DMS 273 (cell line): ENCODE measurements around the gene NPR1.
A peak's percentile ranks its signal among the peaks of the same experiment; 100 is the strongest.
"Not testable (repeated sequence)": the region's sequence is repeated elsewhere in the genome, so short reads cannot be mapped to it uniquely, and the experiment has no call there.

Experiments used
- DNase-seq: peaks from one replicate; lab custom pipeline; 2025; ENCODE audit not compliant: unreplicated experiment; lab: John Stamatoyannopoulos, UW

NPR1 gene

DNA sequence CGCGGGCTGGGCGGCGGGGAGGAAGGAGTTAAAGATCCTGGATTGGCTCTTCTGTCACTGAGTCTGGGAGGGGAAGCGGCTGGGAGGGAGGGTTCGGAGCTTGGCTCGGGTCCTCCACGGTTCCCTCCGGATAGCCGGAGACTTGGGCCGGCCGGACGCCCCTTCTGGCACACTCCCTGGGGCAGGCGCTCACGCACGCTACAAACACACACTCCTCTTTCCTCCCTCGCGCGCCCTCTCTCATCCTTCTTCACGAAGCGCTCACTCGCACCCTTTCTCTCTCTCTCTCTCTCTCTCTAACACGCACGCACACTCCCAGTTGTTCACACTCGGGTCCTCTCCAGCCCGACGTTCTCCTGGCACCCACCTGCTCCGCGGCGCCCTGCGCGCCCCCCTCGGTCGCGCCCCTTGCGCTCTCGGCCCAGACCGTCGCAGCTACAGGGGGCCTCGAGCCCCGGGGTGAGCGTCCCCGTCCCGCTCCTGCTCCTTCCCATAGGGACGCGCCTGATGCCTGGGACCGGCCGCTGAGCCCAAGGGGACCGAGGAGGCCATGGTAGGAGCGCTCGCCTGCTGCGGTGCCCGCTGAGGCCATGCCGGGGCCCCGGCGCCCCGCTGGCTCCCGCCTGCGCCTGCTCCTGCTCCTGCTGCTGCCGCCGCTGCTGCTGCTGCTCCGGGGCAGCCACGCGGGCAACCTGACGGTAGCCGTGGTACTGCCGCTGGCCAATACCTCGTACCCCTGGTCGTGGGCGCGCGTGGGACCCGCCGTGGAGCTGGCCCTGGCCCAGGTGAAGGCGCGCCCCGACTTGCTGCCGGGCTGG lies at the start of gene NPR1:
Gene NPR1, plus strand, starts transcription at position 170 of the 818 bp plus-strand sequence. Its CDS starts 421 bp downstream, at position 591.
- peak; percentile 69 for DNase-seq

DNA sequence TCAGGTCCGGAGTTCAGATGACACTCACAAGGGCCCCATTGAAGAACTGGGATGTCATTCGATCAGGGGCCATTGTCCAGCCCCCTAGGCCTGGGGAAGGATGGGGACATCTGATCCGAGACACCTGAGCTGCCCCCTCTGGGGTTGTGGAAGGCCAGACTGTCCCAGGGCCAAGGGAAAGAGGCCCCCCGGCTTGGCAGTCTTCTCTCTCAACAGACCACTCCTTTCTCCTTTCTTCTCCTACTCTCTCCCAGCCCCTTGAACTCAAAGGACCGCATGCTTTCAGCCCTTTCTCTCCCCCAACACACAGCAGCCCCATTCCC lies 49.2 kb upstream of the NPR1 start:
- no peak for DNase-seq

DNA sequence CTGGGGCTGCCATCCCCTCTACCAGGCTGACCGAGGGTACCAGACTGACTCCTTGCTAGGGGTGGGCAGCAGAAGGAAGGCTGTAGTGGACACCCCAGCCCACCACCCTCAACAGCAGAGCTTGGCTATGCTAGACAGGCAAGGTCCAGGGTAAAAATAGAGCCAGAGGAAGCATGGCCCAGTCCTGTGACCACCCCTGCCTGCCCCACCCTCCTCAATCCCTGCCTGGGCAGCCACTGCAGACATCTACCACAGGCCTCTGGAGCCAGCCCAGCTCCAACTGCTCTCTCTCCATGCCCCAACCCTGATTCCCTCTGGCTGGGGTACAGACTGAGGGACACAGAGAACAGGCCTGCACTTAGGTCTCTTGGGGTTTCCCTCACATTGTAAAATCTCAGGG lies 48.5 kb upstream of the NPR1 start:
- DNase-seq: peak; percentile 51

DNA sequence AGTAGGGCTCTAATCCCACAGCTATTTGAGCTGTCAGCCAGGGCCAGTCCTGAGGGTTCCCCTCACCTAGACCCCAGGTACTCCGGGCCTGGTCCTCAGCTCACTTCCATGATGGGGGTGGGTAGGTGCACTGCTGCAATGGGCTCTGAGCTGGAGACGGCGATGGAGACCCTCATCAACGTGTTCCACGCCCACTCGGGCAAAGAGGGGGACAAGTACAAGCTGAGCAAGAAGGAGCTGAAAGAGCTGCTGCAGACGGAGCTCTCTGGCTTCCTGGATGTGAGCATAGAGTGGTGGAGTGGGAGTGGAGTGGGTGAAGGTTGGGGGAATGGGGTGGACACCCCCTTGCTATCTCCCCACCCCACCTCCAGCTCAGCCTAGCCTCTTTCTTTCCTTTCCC lies 48.1 kb upstream of the NPR1 start:
- no peak for DNase-seq

DNA sequence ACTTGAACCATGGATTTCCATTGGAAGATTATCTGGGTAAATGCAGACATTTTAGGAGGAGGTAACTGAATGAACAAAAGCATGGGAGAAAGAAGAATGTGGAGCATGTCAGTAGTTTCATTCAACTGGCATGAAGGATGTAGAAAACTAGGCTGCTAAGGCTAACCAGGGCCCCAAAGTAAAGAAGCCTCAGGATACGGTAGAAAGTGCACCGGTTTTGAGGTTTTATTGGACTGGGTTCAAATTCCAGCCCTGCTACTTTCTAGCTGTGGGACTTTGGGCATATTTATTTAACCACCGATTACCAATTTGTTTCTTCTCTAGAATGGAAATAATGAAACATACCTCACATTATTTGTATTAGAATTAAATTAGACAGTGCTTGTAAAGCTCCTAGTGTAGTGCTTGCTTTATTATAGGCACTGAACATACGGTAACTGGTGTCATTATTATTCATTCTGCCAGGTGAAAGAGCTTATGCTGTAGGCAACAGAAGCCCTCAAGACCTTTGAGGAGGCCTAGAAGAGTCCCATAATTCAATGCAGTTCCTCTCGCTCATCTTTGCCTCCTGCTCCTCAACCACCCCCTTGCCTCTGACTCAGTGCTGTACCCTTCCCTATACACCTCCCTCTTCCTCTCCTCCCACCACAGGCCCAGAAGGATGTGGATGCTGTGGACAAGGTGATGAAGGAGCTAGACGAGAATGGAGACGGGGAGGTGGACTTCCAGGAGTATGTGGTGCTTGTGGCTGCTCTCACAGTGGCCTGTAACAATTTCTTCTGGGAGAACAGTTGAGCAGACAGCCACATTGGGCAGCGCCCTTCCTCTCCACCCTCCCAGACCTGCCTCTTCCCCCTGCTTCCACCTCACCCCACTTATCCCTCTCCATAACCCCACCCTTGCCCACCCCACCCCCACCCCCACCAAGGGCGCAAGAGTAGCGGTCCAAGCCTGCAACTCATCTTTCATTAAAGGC lies 47.2 kb upstream of the NPR1 start:
- no peak for DNase-seq

DNA sequence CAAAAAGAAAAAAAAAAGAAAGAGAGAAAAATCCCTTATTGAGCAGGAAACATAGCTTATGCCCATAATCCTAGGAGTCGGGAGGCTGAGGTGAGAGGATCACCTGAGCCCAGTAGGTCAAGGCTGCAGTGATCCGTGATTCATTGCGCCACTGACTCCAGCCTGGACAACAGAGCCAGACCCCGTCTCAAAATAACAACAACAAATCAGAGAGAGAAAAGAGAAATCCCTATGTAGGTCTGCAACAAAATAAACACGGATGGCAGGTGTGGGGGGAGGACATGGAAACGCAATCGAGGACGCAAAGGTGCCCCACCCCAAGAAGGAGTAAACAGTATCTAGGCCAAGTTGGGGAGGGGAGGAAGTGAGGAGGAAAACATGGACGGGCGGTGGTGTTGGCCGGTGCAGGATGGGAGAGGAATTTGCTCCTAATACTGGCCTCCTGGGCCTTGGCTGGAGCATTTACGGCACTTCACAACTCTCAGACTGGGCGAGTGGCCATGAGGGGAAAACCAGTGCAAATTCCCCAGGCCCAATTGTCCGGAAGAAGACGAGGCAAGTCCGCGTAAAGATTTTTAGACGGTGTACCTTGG lies 45.2 kb upstream of the NPR1 start:
- DNase-seq: no peak

DNA sequence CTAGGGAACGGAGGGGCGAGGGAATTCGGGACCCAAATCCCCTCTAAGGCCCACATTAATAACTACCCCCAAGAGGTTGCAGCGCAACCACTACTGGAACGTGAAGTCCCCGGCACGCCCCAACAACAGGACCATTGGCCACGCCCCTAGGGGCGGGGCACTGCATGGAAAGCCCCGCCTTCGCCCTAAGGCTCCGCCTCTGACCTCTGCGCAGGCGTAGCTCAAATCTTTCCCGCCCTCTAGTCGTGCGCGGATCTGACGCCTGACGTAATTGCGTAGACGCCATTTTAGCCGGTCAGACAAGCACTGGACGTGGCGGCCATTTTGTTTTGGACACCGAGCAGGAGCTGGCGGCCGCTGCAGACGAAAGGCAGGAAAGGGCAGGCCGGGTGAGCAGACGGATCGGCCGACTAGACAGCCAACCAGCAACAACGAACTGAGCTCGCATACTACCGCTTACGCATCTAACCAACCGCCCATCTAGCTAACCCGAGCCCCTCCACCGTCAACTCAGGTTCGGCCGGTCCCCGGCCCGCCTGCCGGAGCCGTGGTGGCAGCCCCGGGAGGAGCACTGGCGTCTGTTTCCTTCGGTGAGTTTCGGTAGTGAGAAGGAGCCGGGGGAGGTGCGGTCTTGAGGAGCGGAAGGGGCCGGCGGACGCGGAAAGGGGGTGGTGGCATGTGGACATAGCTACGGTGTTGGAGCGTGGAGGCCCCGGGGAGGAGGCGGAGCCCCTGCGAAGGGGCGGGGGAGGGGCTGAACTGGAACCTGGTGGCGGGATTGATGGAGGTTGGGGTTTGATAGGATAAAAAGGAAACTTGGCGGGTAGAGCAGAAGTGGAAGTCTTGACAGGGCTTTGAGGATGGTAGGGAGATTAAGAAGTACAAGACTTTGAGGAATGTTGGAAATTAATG lies 44.5 kb upstream of the NPR1 start, which contains the start of gene CHTOP:
Gene CHTOP, plus strand, starts transcription at position 313 of the 912 bp plus-strand sequence. CDS start 2,523 bp downstream, outside the sequence.
- peak; percentile 99 for DNase-seq

DNA sequence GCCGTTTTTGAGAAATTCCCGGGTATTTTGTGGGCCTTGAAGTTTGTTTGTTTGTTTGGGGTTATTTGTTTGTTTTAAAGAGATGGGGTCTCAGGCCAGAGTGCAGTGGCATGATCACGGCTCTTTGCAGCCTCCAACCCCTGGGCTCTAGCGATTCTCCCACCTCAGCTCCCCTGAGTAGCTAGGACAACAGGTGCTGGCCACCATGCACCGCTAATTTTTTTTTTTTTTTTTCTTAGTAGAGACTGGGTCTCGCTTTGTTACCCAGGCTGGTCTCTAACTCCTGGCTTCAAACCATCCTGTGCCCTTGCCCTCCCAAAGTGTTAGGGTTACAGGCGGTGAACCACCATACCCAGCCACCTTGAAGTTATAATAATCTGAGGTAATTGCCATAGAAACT lies 42.6 kb upstream of the NPR1 start:
- DNase-seq: no peak

DNA sequence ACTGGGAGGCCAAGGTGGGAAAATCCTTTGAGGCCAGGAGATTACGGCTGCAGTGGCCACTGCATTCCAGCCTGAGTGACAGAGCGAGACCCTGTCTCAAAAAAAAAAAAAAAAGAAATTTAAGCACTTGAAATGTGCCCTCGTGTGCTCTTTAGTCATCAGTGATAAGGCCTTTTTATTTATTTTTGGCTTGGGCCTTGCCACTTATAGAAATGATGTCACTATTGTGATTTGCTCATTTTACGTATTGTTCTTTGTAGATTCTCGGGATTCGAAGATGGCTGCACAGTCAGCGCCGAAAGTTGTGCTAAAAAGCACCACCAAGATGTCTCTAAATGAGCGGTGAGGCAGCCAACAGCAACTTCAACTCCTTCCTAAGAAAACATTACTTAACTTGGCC lies 42.2 kb upstream of the NPR1 start:
- no peak for DNase-seq

DNA sequence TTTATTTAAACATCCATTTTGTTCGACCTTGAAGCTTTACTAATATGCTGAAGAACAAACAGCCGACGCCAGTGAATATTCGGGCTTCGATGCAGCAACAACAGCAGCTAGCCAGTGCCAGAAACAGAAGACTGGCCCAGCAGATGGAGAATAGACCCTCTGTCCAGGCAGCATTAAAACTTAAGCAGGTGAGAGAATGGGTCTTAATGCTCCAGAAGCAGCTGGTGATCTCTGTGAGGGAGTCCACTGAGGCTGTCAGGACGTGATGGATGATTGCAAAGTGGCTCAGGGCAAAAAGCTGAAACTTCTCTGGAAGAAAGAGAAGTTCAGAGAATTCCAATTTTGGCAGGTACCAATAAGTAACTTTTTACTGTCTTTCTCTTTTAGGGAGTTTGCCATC lies 40.2 kb upstream of the NPR1 start:
- DNase-seq: no peak

DNA sequence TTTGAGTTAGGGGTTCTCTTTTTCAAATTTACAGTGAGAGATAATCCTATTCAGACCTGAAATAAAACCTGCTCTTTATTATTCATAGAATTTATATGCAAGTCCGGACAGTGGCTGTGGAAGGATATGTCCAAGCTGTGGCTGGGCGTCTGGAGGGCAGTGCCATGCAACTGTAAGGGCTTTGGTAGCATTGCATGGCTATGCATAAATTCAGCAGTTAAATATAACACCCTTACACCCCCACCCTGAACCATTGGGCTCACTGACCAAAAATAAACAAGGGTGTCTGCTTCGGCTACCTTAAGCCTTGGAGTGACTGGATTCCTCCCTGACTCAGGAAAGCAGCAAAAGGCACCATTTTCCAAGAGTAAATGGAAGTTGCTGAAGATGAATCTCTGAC lies 39.2 kb upstream of the NPR1 start:
- no peak for DNase-seq

DNA sequence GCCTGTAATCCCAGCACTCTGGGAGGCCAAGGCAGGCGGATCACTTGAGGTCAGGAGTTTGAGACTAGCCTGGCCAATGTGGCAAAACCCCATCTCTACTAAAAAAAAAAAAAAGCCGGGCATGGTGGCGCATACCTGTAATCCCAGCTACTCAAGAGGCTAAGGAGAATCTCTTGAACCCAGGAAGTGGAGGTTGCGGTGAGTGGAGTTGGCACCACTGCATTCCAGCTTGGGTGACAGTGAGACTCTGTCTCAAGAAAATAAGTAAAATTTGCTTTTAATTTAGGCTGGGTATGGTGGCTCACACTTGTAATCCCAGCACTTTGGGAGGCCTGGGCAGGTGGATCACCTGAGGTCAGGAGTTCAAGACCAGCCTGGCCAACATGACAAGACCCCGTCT lies 38.3 kb upstream of the NPR1 start:
- DNase-seq: not testable (repeated sequence)

DNA sequence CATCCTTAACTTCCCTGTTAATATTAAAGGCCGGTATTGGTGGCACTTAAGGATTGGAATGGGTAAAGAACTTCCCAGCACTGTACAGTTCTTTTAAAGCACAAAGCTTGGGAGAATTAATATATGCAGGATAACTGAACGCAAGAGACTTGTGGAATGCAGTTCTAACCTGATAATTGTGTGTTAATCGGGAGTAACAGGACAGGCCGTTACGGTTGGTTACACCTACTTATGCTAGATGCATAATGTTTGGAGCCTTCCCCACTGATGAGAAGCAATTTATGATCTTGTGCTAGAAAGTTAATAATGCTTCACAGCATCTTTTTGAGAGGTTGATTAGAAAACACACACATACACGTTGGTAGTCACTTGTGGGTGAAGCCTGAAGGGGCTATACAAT lies 37.6 kb upstream of the NPR1 start:
- DNase-seq: no peak

DNA sequence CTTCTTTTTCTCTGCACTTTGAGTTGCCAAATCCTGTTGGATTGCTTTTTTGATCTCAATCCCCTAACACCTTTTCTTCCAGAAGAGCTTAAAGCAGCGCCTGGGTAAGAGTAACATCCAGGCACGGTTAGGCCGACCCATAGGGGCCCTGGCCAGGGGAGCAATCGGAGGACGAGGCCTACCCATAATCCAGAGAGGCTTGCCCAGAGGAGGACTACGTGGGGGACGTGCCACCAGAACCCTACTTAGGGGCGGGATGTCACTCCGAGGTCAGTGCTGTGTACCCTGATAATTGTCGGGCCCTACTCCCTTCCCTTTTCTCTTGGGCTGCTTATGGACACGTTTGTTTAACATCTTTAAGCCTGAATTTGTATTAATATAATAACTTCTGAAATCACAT lies 36.3 kb upstream of the NPR1 start:
- no peak for DNase-seq

DNA sequence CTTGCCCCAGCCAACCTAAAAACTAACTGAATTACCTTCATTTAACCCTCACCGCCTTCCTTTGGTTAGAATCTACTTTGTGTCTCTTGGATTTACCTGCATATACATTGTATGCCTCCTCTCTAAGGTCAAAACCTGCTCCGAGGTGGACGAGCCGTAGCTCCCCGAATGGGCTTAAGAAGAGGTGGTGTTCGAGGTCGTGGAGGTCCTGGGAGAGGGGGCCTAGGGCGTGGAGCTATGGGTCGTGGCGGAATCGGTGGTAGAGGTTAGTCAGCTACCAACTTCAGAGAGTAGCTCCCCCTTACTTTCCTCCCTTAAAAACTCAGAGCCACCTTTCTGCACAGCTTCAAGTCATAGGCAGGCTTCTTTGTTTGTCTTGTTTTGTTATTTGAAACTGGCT lies 35.4 kb upstream of the NPR1 start:
- DNase-seq: no peak

DNA sequence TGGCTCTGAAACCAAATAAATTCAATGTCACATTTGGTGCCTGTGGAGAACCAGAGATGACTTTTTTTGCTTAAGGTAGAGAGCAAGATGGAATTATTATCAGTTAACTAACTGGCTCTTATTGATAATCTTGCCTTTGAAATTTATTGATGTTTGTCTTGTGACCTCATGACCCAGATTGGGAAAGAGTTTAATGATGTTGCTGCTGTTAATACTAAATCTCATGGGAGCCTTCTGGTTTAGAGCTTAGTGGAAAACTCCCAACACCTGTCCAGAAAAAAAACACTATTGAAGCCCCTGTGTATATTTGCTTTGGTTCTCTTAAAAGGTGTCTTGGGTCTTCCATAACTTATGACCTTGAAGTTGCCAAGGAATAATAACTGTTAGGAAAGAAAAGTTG lies 34.7 kb upstream of the NPR1 start:
- DNase-seq: no peak

DNA sequence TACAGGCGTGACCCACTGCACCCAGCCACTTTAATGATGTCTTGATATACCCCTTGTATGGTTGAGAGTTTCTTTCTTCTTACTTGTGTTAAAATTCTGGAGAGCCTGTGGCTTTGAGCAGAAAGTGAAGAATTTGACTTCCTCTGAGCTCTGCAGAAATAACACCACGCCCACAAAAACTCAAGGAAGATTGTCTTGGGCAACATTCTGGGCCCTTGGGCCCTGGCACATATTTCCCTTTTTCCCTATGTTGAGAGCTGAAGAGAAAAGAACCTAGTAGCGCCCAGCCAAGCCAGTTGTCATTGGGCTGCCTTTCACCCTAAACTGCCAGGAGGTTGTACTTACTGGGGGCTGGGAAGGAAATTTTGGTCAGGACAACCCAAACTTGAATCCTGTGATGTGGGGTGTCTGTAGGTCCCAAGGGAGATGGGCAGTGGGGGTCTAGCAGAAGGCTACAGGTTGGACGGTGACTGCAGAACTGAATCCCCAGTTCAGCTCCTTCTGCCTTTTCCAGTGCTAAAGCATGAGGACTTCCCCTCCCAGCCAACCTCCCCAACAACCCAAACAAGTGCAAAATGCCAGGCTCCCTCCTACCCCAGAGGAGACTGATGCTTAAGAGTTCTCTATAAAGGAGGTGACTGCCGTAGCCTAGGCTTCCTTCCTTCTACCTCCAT lies 31.7 kb upstream of the NPR1 start:
- DNase-seq: no peak

DNA sequence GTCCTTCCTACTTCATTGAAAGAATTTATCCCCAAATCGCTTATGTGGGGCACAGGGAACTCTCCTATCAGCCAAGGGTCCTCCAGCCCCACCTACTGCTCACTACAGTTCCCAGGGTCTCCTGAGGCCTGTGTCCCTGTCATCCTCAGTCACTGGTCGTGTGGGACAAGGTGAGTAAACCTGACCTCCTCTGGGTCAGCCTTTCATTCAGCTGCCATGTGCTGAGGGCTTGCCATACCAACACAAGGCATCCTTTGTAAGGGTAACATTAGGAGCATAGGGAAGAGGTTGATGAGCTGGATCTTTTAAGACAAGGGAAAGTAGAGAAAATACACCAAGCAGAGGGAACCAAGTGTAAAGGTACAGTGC lies 31.2 kb upstream of the NPR1 start:
- DNase-seq: no peak

DNA sequence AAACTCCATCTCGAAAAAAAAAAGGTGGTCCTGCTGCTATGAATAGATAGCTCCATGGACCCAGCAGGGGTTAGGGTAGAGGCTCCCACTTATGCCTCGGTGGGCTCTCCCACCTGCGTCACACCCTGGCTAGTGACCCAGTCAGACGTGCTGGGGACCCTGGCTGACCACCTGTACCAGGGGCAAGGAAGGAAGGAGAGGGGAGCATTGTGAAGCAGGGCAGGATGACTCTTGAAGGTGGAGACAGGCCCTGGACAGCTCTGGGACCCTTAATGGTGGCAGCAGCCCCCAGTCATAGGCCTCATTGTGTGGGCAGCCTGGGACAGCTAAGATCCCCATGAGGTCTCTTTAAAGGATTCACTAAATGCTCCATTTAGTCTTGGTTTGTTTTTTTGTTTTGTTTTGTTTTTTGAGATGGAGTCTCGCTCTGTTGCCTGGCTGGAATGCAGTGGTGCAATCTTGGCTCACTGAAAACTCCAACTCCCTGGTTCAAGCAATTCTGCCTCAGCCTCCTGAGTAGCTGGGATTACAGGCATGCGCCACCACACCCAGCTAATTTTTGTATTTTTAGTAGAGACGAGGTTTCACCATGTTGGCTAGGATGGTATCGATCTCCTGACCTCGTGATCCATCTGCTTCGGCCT lies 30.4 kb upstream of the NPR1 start:
- no peak for DNase-seq
